Measurements from ENCODE around the gene INSR.

The INSR gene

DNA sequence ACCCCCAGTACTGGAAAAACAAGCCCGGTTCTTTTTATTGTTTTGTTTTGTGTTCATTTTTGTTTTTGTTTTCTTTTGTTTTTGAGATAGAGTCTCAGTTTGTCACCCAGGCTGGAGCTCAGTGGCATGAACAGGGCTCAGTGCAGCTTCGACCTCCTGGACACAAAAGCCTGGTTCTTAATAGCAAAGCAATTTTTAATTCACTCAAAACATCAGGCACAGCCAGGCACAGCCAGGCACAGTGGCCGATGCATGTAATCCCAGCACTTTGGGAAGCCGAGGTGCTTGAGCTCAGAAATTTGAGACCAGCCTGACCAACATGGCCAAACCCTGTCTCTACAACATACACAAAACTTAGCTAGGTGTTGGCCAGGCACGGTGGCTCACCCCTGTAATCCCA is 30.7 kb downstream of the INSR start:
- POLR2A ChIA-PET: interaction anchor here (1.2 kb wide), 1 partner anchor 31 kb away, joined by 4 read pairs; the partner anchor contains the start of gene INSR

DNA sequence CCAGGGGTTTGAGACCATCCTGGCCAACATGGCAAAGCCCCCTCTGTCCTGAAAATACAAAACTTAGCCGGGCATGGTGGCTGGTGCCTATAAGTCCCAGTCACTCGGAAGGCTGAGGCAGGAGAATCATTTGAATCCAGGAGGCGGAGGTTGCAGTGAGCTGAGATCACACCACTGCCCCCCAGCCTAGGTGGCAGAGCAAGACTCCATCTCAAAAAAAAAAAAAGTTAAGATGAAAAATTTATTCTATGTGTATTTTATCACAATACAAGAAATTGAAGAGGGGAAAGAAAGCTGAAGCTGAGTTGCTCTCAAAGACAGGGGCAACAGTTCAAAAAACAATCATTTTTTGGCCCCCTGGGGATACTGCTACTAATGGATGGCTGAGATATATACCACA is 31.1 kb downstream of the INSR start:
- ChIA-PET CTCF (interaction anchor here (0.9 kb wide), 1 partner anchor 23 kb away, joined by 3 read pairs; no protein-coding TSS in a partner anchor), POLR2A (interaction anchor here (1.2 kb wide), 1 partner anchor 31 kb away, joined by 4 read pairs; the partner anchor contains the start of gene INSR)
- DNase-seq (ENCODE audit: extremely low spot score): no peak
- TF ChIP-seq ZNF384 (IDR thresholded peaks at IDR 0.05) (peak; percentile 69), ARNT (IDR thresholded peaks at IDR 0.05) (no peak)

More for the DNA sequence above, 30.7 kb downstream of the INSR start:
- DNase-seq (ENCODE audit: extremely low spot score): no peak
- no peak for TF ChIP-seq SP1 (IDR thresholded peaks at IDR 0.05)
- no peak for TF ChIP-seq LEF1 (IDR thresholded peaks at IDR 0.05; ENCODE audit: borderline replicate concordance)
- TF ChIP-seq ELF4 (IDR thresholded peaks at IDR 0.05): no peak
- no peak for TF ChIP-seq ARNT (IDR thresholded peaks at IDR 0.05)
- no peak for TF ChIP-seq L3MBTL2 (conservative IDR thresholded peaks at IDR 0.05)
- no peak for TF ChIP-seq CTBP1 (IDR thresholded peaks at IDR 0.05; ENCODE audit: borderline replicate concordance)
- TF ChIP-seq HDGF (IDR thresholded peaks at IDR 0.05; ENCODE audit: borderline replicate concordance): no peak
- TF ChIP-seq, protein P1, sequence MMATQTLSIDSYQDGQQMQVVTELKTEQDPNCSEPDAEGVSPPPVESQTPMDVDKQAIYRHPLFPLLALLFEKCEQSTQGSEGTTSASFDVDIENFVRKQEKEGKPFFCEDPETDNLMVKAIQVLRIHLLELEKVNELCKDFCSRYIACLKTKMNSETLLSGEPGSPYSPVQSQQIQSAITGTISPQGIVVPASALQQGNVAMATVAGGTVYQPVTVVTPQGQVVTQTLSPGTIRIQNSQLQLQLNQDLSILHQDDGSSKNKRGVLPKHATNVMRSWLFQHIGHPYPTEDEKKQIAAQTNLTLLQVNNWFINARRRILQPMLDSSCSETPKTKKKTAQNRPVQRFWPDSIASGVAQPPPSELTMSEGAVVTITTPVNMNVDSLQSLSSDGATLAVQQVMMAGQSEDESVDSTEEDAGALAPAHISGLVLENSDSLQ (IDR thresholded peaks at IDR 0.05): no peak
- no peak for TF ChIP-seq FOXK2 (IDR thresholded peaks at IDR 0.05)
- TF ChIP-seq SUZ12 (IDR thresholded peaks at IDR 0.05): no peak
- TF ChIP-seq BHLHE40 (IDR thresholded peaks at IDR 0.05; ENCODE audit: borderline replicate concordance): no peak
- no peak for TF ChIP-seq NFRKB (IDR thresholded peaks at IDR 0.05)
- TF ChIP-seq TARDBP (IDR thresholded peaks at IDR 0.05): no peak
- TF ChIP-seq ZNF384 (IDR thresholded peaks at IDR 0.05): no peak
- TF ChIP-seq FOXA1 (IDR thresholded peaks at IDR 0.05): no peak
- TF ChIP-seq FOXM1 (IDR thresholded peaks at IDR 0.05; ENCODE audit: borderline replicate concordance): no peak
- CTCF ChIA-PET: interaction anchor here (0.9 kb wide), 1 partner anchor 24 kb away, joined by 3 read pairs; no protein-coding TSS in a partner anchor

DNA sequence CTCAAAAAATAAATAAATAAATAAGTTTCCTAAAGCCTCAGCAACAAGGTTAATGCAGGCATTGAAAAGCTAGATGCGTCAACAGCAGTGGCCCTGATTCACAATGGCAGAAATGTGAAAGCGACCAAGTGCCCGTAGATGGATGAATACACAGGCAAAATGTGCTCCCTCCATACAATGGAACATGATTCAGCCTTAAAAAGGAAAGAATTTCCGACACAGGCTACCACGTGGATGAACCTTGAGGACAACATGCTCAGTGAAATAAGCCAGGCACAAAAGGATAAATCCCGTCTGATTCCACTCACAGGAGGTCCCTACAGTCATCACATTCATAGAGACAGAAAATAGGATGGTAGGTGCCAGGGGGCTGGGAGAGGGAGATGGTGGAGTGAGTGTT is 31.7 kb downstream of the INSR start:
- CTCF ChIA-PET: no interaction called here

DNA sequence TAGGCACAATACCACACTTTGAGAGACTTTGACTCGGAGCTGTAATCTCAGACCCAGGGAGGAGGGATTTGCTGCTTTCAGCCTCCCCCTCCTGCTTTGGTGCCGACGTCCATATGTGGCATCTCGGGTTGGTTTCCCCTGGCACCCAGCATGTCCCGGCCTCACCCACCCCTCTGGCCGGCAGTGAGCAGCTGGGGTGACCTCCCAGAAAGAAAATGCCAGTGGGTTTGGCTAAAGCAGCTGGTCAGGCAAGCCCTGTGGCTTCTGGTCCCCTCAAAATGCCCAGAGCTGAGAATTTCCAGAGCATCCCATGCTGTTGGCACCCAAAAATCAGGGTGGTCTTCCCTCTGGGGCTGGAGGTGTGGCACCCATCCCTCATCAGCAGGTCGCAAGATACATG is 34.1 kb downstream of the INSR start:
- CTCF ChIA-PET: no interaction called here
- no peak for TF ChIP-seq L3MBTL2 (conservative IDR thresholded peaks at IDR 0.05)
- no peak for DNase-seq (ENCODE audit: extremely low spot score)
- POLR2A ChIA-PET: no interaction called here

More for the DNA sequence above, 31.7 kb downstream of the INSR start:
- DNase-seq (ENCODE audit: extremely low spot score): no peak
- TF ChIP-seq NFRKB (IDR thresholded peaks at IDR 0.05) (no peak), TARDBP (IDR thresholded peaks at IDR 0.05) (no peak), ZNF384 (IDR thresholded peaks at IDR 0.05) (no peak), SP1 (IDR thresholded peaks at IDR 0.05) (no peak), FOXA1 (IDR thresholded peaks at IDR 0.05) (no peak), ELF4 (IDR thresholded peaks at IDR 0.05) (no peak), L3MBTL2 (conservative IDR thresholded peaks at IDR 0.05) (no peak), ARNT (IDR thresholded peaks at IDR 0.05) (no peak), FOXK2 (IDR thresholded peaks at IDR 0.05) (no peak), SUZ12 (IDR thresholded peaks at IDR 0.05) (no peak), BHLHE40 (IDR thresholded peaks at IDR 0.05; ENCODE audit: borderline replicate concordance) (no peak), HDGF (IDR thresholded peaks at IDR 0.05; ENCODE audit: borderline replicate concordance) (no peak), CTBP1 (IDR thresholded peaks at IDR 0.05; ENCODE audit: borderline replicate concordance) (no peak), FOXM1 (IDR thresholded peaks at IDR 0.05; ENCODE audit: borderline replicate concordance) (no peak), LEF1 (IDR thresholded peaks at IDR 0.05; ENCODE audit: borderline replicate concordance) (no peak)
- TF ChIP-seq, protein P1 (IDR thresholded peaks at IDR 0.05): no peak
- POLR2A ChIA-PET: no interaction called here

DNA sequence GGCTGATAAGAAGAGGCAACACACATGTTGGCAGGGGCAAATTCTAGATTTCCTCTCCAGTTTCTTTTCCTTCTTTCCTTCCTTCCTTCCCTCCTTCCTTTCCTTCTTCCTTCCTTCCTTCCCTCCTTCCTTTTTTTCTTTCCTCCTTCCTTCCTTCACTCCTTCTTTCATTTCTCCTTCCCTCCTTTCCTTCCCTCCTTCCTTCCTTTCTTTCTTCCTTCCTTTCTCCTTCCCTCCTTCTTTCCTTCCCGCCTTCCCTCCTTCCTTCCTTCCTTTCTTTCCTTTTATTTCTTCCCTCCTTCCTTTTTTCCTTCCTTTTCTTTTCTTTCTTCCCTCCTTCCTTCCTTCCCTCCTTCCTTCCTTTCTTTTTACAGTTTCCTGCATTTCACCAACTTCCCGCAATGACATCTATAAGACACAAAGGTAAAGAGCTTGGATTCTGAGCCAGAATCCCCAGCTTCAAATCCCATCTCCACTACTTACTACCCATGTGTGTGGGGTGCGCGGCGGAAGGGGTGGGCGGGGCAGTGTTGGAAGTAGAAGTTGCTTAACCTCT is 35.3 kb downstream of the INSR start:
- TF ChIP-seq, protein P1 (IDR thresholded peaks at IDR 0.05): no peak
- TF ChIP-seq ELF4 (IDR thresholded peaks at IDR 0.05) (no peak), TARDBP (IDR thresholded peaks at IDR 0.05) (no peak), LEF1 (IDR thresholded peaks at IDR 0.05; ENCODE audit: borderline replicate concordance) (no peak), L3MBTL2 (conservative IDR thresholded peaks at IDR 0.05) (no peak), FOXM1 (IDR thresholded peaks at IDR 0.05; ENCODE audit: borderline replicate concordance) (no peak), SP1 (IDR thresholded peaks at IDR 0.05) (no peak), HDGF (IDR thresholded peaks at IDR 0.05; ENCODE audit: borderline replicate concordance) (no peak), CTBP1 (IDR thresholded peaks at IDR 0.05; ENCODE audit: borderline replicate concordance) (no peak), NFRKB (IDR thresholded peaks at IDR 0.05) (no peak), SUZ12 (IDR thresholded peaks at IDR 0.05) (no peak), ZNF384 (IDR thresholded peaks at IDR 0.05) (no peak), ARNT (IDR thresholded peaks at IDR 0.05) (no peak), FOXK2 (IDR thresholded peaks at IDR 0.05) (no peak), BHLHE40 (IDR thresholded peaks at IDR 0.05; ENCODE audit: borderline replicate concordance) (no peak), FOXA1 (IDR thresholded peaks at IDR 0.05) (no peak)
- ChIA-PET POLR2A (no interaction called here), CTCF (no interaction called here)
- DNase-seq (ENCODE audit: extremely low spot score): no peak

DNA sequence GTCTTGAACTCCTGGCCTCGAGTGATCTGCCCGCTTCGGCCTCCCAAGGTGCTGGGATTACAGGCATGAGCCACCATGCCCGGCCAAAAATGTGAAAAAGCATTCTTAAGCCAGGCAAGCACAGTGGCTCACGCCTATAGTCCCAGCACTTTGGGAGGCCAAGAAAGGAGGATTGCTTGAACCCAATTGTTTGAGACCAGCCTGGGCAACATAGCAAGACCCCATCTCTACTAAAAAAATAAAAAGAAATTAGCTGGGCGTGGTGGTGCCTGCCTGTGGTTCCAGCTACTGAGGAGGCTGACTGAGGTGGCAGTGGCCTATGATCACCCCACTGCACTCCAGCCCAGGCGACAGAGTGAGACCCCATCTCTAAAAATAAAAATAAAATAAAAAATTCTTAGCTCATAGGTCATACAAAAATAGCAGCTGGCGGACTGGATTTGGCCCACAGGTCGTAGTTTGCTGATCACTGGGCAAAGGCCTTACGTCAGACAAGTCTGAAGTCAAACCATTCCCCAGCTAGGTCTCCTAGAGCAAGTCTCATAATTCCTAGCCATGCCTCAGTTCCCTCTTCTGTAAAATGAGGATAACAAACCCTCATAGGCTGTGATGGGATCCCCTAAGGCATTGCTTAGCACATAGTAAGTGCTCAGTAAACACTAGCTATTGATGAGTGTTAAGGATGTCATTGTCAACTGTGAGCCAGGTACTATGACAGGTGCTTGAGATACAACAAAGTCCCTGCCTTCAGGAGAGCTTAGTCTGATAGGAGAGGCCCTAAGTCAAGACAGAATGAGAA is 36.0 kb downstream of the INSR start:
- TF ChIP-seq FOXK2 (IDR thresholded peaks at IDR 0.05) (no peak), NFRKB (IDR thresholded peaks at IDR 0.05) (no peak), BHLHE40 (IDR thresholded peaks at IDR 0.05; ENCODE audit: borderline replicate concordance) (no peak), SP1 (IDR thresholded peaks at IDR 0.05) (no peak), FOXM1 (IDR thresholded peaks at IDR 0.05; ENCODE audit: borderline replicate concordance) (no peak), TARDBP (IDR thresholded peaks at IDR 0.05) (no peak)
- TF ChIP-seq, protein P1 (IDR thresholded peaks at IDR 0.05): no peak
- ChIA-PET CTCF (no interaction called here), POLR2A (interaction anchor here (1.1 kb wide), 1 partner anchor 36 kb away, joined by 3 read pairs; the partner anchor contains the start of gene INSR)
- no peak for DNase-seq (ENCODE audit: extremely low spot score)
